SK-N-SH (cell line): ENCODE results near the gene DOHH. TPM values are rescaled to one million over a fixed set of nuclear protein-coding genes. Genes with fewer than 3 reads are reported as not detected.

Source experiments
- CTCF ChIA-PET: fragments of 300-600, 350-600 bp; formaldehyde crosslinking; extraction: SDS; loops from one replicate; lab custom pipeline; 2021; lab: Yijun Ruan, JAX
- POLR2A ChIA-PET: fragments of 350-600 bp; sonication (Branson Sonifier 250); formaldehyde crosslinking; extraction: SDS; loops from one replicate; lab custom pipeline; 2020; ENCODE audit warnings: antibody characterized with exemption, inconsistent platforms; lab: Yijun Ruan, JAX
- DNase-seq: peaks from one replicate; pipeline ENCODE4 v3.0.0; 2012
- H2AFZ ChIP-seq: fragments of 200-600 bp; sonication (generic); 2 replicates; pipeline ENCODE4 v1.8.1; 2016; ENCODE audit warnings: antibody characterized with exemption, mild to moderate bottlenecking, low read depth
- H3F3A ChIP-seq: fragments of 200-600 bp; sonication (generic); replicated peaks from 2 replicates; pipeline ENCODE3; 2016; ENCODE audit warnings: antibody characterized with exemption, mild to moderate bottlenecking; ENCODE audit not compliant: insufficient read depth
- H3K27ac ChIP-seq, 2 experiments: fragments of 200-500 bp in 1 of 2; fragments of 200-600 bp in 1 of 2; sonication (Bioruptor generic) in 1 of 2; sonication (generic), shearing (Covaris generic) in 1 of 2; 2 replicates each; pipeline versions ENCODE4 v1.5.1 to v1.6.1; 2014 to 2016; ENCODE audit warnings: low read depth in 2 of 2, inconsistent platforms in 1 of 2, low read length in 1 of 2, mild to moderate bottlenecking in 1 of 2, mixed read lengths in 1 of 2
- H3K27me3 ChIP-seq: fragments of 200-600 bp; sonication (generic), shearing (Covaris generic); 2 replicates; pipeline ENCODE4 v1.6.1; 2016; ENCODE audit warnings: mixed run types; ENCODE audit not compliant: insufficient read depth
- H3K36me3 ChIP-seq, 2 experiments: fragments of 200-500 bp in 1 of 2; fragments of 200-600 bp in 1 of 2; sonication (Bioruptor generic) in 1 of 2; sonication (generic) in 1 of 2; replicated peaks in 1 of 2; 2 replicates each; pipeline versions ENCODE3 to v1.5.1; 2014 to 2016; ENCODE audit warnings: low read length in 1 of 2, mild to moderate bottlenecking in 1 of 2; ENCODE audit not compliant: insufficient read depth in 2 of 2, control insufficient read depth in 1 of 2
- H3K4me1 ChIP-seq, 2 experiments: fragments of 200-500 bp in 1 of 2; fragments of 200-600 bp in 1 of 2; sonication (Bioruptor generic) in 1 of 2; sonication (generic), shearing (Covaris generic) in 1 of 2; 2 replicates each; pipeline versions ENCODE4 v1.5.1 to v1.6.1; 2014 to 2016; ENCODE audit warnings: low read depth in 1 of 2, low read length in 1 of 2, mixed run types in 1 of 2; ENCODE audit not compliant: insufficient read depth in 2 of 2, control insufficient read depth in 1 of 2
- H3K4me2 ChIP-seq: fragments of 200-600 bp; sonication (generic), shearing (Covaris generic); 2 replicates; pipeline ENCODE4 v1.6.1; 2017; ENCODE audit warnings: mixed run types
- H3K4me3 ChIP-seq, 2 experiments: fragments of 200-500 bp in 1 of 2; fragments of 200-600 bp in 1 of 2; sonication (Bioruptor generic) in 1 of 2; sonication (generic), shearing (Covaris generic) in 1 of 2; 2 replicates each; pipeline versions ENCODE4 v1.5.1 to v1.8.1; 2014 to 2016; ENCODE audit warnings: low read depth in 2 of 2, inconsistent platforms in 1 of 2, low read length in 1 of 2, mild to moderate bottlenecking in 1 of 2, mixed read lengths in 1 of 2, moderate library complexity in 1 of 2
- H3K79me2 ChIP-seq: fragments of 200-600 bp; sonication (generic); 2 replicates; pipeline ENCODE4 v1.8.1; 2017; ENCODE audit warnings: mild to moderate bottlenecking; ENCODE audit not compliant: insufficient read depth
- H3K9ac ChIP-seq: fragments of 200-600 bp; sonication (generic); 2 replicates; pipeline ENCODE4 v1.6.1; 2017; ENCODE audit warnings: mixed run types
- H3K9me2 ChIP-seq: fragments of 200-600 bp; sonication (generic); 2 replicates; pipeline ENCODE4 v1.6.1; 2017; ENCODE audit warnings: mixed run types
- H3K9me3 ChIP-seq: fragments of 200-600 bp; sonication (generic); 2 replicates; pipeline ENCODE4 v1.6.1; 2017; ENCODE audit warnings: mixed run types, mild to moderate bottlenecking, moderate library complexity
- H4K20me1 ChIP-seq: fragments of 200-600 bp; sonication (generic); 2 replicates; pipeline ENCODE4 v1.6.1; 2017; ENCODE audit warnings: mild to moderate bottlenecking, mixed run types; ENCODE audit not compliant: insufficient read depth
- CTCF ChIP-seq: fragments of 200-600 bp; sonication (generic); IDR thresholded peaks from 2 replicates; pipeline ENCODE4 v1.6.1; 2017; ENCODE audit warnings: antibody characterized with exemption, mild to moderate bottlenecking, moderate library complexity
- EP300 ChIP-seq, 2 experiments: IDR thresholded peaks; 2 replicates each; pipeline versions ENCODE4 v1.4.0 to v1.6.1; 2012; ENCODE audit warnings: borderline replicate concordance in 1 of 2, low read depth in 1 of 2, low read length in 1 of 2
- EZH2phosphoT487 ChIP-seq: fragments of 200-600 bp; sonication (generic); IDR thresholded peaks from 2 replicates; pipeline ENCODE4 v1.6.1; 2017; ENCODE audit warnings: low read depth, mixed run types, mild to moderate bottlenecking, antibody characterized with exemption, moderate library complexity, borderline replicate concordance
- GABPA ChIP-seq: IDR thresholded peaks from 2 replicates; pipeline ENCODE4 v1.4.0; 2012; ENCODE audit warnings: low read depth, mild to moderate bottlenecking
- GATA2 ChIP-seq: sonication (generic); formaldehyde crosslinking; IDR thresholded peaks from 2 replicates; pipeline ENCODE4 v1.5.0; 2020; ENCODE audit warnings: mild to moderate bottlenecking, missing genetic modification reagents
- JUND ChIP-seq: IDR thresholded peaks from 2 replicates; pipeline ENCODE4 v1.4.0; 2012
- MAX ChIP-seq: IDR thresholded peaks from 2 replicates; pipeline ENCODE4 v1.4.0; 2012; ENCODE audit warnings: low read depth
- MEF2A ChIP-seq: IDR thresholded peaks from 2 replicates; pipeline ENCODE4 v1.4.0; 2012; ENCODE audit warnings: low read depth, borderline replicate concordance
- RAD21 ChIP-seq: IDR thresholded peaks from 2 replicates; pipeline ENCODE4 v1.6.1; 2012; ENCODE audit warnings: mild to moderate bottlenecking, low read length
- RCOR1 ChIP-seq: fragments of 150-350 bp; IDR thresholded peaks from 2 replicates; pipeline ENCODE4 v1.6.1; 2017; ENCODE audit warnings: antibody characterized with exemption, low read length
- RXRA ChIP-seq: IDR thresholded peaks from 2 replicates; pipeline ENCODE4 v1.4.0; 2012; ENCODE audit warnings: low read depth, mild to moderate bottlenecking, borderline replicate concordance
- SIN3A ChIP-seq: IDR thresholded peaks from 2 replicates; pipeline ENCODE4 v1.6.1; 2012; ENCODE audit warnings: low read depth, mild to moderate bottlenecking, low read length, moderate library complexity, borderline replicate concordance
- TAF1 ChIP-seq: IDR thresholded peaks from 2 replicates; pipeline ENCODE4 v1.6.1; 2012; ENCODE audit warnings: low read depth, mild to moderate bottlenecking, low read length, moderate library complexity, borderline replicate concordance
- WGBS: methylation state at CpG from one replicate; pipeline ENCODE4 v1.1.6; 2017; ENCODE audit warnings: low lambda C conversion rate; 5-methylcytosine and 5-hydroxymethylcytosine counted together
- polyA plus RNA-seq, 3 experiments: library from polyadenylated mRNA; depleted of rRNA; stranded (reverse); fragments of >200 nt; gene quantifications; 2 replicates each; pipeline ENCODE4 v1.2.3, GENCODE V29; 2012

The DOHH gene
- polyA plus RNA-seq, 1 of the 3 experiments (the other 2 are of a cell fraction), result 14.3 TPM

GRCh38 chr19:3526507-3527237 lies 26.2 kb upstream of the DOHH start:
- TF ChIP-seq RAD21, result no peak
- peak; percentile 18; the same call in 1 of the 2 replicates for TF ChIP-seq CTCF
- no peak for TF ChIP-seq TAF1
- TF ChIP-seq, all 33 proteins: peak for 1
- no peak overlapping the region for H2AFZ ChIP-seq
- H3K9me2 ChIP-seq, result no peaks in the 10 kb centered on the region
- H3K4me2 ChIP-seq, result no peak overlapping the region
- H3F3A ChIP-seq, result no peaks in the 10 kb centered on the region
- H3K9me3 ChIP-seq, result no peaks in the 10 kb centered on the region
- POLR2A ChIA-PET, result no interaction called here
- no peaks in the 10 kb centered on the region for H3K27me3 ChIP-seq
- H3K4me1 ChIP-seq, result no peaks in the 10 kb centered on the region
- H3K9ac ChIP-seq, result no peak overlapping the region
- peaks cover 23% of the 10 kb centered on the region; the same call in 1 of the 2 replicates for H3K79me2 ChIP-seq
- DNase-seq, result no peak
- H3K4me3 ChIP-seq, result no peak overlapping the region
- CTCF ChIA-PET, result interaction anchor here (1.1 to 1.6 kb wide), 4 partner anchors 11 to 180 kb away, joined by 3 to 4 read pairs (median 4); no protein-coding TSS in a partner anchor
- 98% methylated on average over 14 of the region's 28 CpGs for whole genome bisulfite sequencing
- no peak overlapping the region for H3K27ac ChIP-seq
- H3K36me3 ChIP-seq, result peaks cover 8 to 41% of the 10 kb centered on the region in 2 experiments
- peaks cover 23% of the 10 kb centered on the region for H4K20me1 ChIP-seq

- peaks cover 8 to 31% of the 10 kb centered on the region in 2 experiments for H3K36me3 ChIP-seq
- H3K9ac ChIP-seq, result no peak overlapping the region
- no peaks in the 10 kb centered on the region for H3K9me3 ChIP-seq
- no peaks in the 10 kb centered on the region for H3K9me2 ChIP-seq
- H3K4me3 ChIP-seq, result no peak overlapping the region
- peaks cover 40% of the 10 kb centered on the region for H3K79me2 ChIP-seq
- ChIA-PET POLR2A (no interaction called here), CTCF (no interaction called here)
- H3K4me2 ChIP-seq, result no peak overlapping the region
- peaks cover 39% of the 10 kb centered on the region for H4K20me1 ChIP-seq
- H3F3A ChIP-seq, result no peaks in the 10 kb centered on the region
- H2AFZ ChIP-seq, result no peak overlapping the region
- no peaks in the 10 kb centered on the region for H3K27me3 ChIP-seq
- peaks cover 0 to 10% of the 10 kb centered on the region in 2 experiments; a peak in 1 of 4 replicates for H3K4me1 ChIP-seq
- WGBS, result 97% methylated on average over 17 of the region's 20 CpGs
- DNase-seq, result no peak
- TF ChIP-seq RXRA (no peak), EZH2phosphoT487 (no peak), MEF2A (no peak), RCOR1 (no peak), SIN3A (no peak), JUND (no peak), GABPA (no peak), GATA2 (CRISPR knock-in tag) (no peak), TAF1 (no peak), MAX (no peak), EP300 (IDR thresholded peaks at IDR 0.05; ENCODE audit: borderline replicate concordance in 1 of 2, low read depth in 1 of 2, low read length in 1 of 2) (no peak)
- H3K27ac ChIP-seq, result no peak overlapping the region
Measured at GRCh38 chr19:3524904-3525451, 24.5 kb upstream of the DOHH start.
